HG03520 (cell line): ENCODE results near the gene SRGAP3.
A peak's percentile ranks its signal among the peaks of the same experiment; 100 is the strongest.
"Not testable (repeated sequence)": the region's sequence is repeated elsewhere in the genome, so short reads cannot be mapped to it uniquely, and the experiment has no call there.

ENCODE experiments used
- ATAC-seq: cut with Tn5 transposase; IDR thresholded peaks from one replicate; pipeline ENCODE4 v1.9.1; 2021; ENCODE audit warnings: mild to moderate bottlenecking, moderate library complexity; ENCODE audit not compliant: unreplicated experiment

Gene SRGAP3

GRCh38 chr3:9249273-9250192 lies at the start of gene SRGAP3:
Gene SRGAP3 (minus strand): TSS chr3:9249646. CDS start chr3:9248951, 695 bp downstream.
- peak; percentile 100 for ATAC-seq

- no peak for ATAC-seq
Observed at GRCh38 chr3:9298236-9298635, 48.8 kb upstream of the SRGAP3 start.

GRCh38 chr3:9296241-9296640 lies 46.8 kb upstream of the SRGAP3 start:
- ATAC-seq: no peak

- no peak for ATAC-seq
Observed at GRCh38 chr3:9295007-9295406, 45.6 kb upstream of the SRGAP3 start.

GRCh38 chr3:9293953-9294352 lies 44.5 kb upstream of the SRGAP3 start:
- ATAC-seq: not testable (repeated sequence)

GRCh38 chr3:9293076-9293475 lies 43.6 kb upstream of the SRGAP3 start:
- no peak for ATAC-seq

- no peak for ATAC-seq
Observed at GRCh38 chr3:9292516-9292915, 43.1 kb upstream of the SRGAP3 start.

- no peak for ATAC-seq
Observed at GRCh38 chr3:9291821-9292410, 42.5 kb upstream of the SRGAP3 start.

- no peak for ATAC-seq
Observed at GRCh38 chr3:9290566-9290965, 41.1 kb upstream of the SRGAP3 start.

- ATAC-seq: not testable (repeated sequence)
Observed at GRCh38 chr3:9281533-9281932, 32.1 kb upstream of the SRGAP3 start.

GRCh38 chr3:9280451-9281219 lies 31.2 kb upstream of the SRGAP3 start:
- ATAC-seq: no peak

GRCh38 chr3:9279966-9280365 lies 30.5 kb upstream of the SRGAP3 start:
- no peak for ATAC-seq

GRCh38 chr3:9278498-9278897 lies 29.1 kb upstream of the SRGAP3 start:
- ATAC-seq: no peak

- ATAC-seq: no peak
Observed at GRCh38 chr3:9278085-9278484, 28.6 kb upstream of the SRGAP3 start.

GRCh38 chr3:9276761-9277370 lies 27.4 kb upstream of the SRGAP3 start:
- no peak for ATAC-seq

GRCh38 chr3:9271903-9272302 lies 22.5 kb upstream of the SRGAP3 start:
- no peak for ATAC-seq

GRCh38 chr3:9270704-9271103 lies 21.3 kb upstream of the SRGAP3 start:
- ATAC-seq: no peak

- no peak for ATAC-seq
Observed at GRCh38 chr3:9266716-9267115, 17.3 kb upstream of the SRGAP3 start.

GRCh38 chr3:9260305-9260704 lies 10.9 kb upstream of the SRGAP3 start:
- no peak for ATAC-seq

GRCh38 chr3:9257092-9257491 lies 7.6 kb upstream of the SRGAP3 start:
- no peak for ATAC-seq

GRCh38 chr3:9255976-9256375 lies 6.5 kb upstream of the SRGAP3 start:
- no peak for ATAC-seq
